ENCODE data around the gene LIMK2.
"Not testable (repeated sequence)": the region's sequence is repeated elsewhere in the genome, so short reads cannot be mapped to it uniquely, and the experiment has no call there.

The LIMK2 gene

GRCh38 chr22:31300896-31301295, 88.8 kb downstream of the LIMK2 start:
- Histone ChIP-seq H3K27ac (ENCODE audit: low read depth, low read length) (no peak overlapping the region), H3K27me3 (ENCODE audit: control insufficient read depth in 5 of 5, insufficient read depth in 4 of 5, low read length in 5 of 5) (no peaks in the 10 kb centered on the region), H3K36me3 (ENCODE audit: control insufficient read depth in 5 of 5, insufficient read depth in 5 of 5, low read length in 5 of 5) (no peaks in the 10 kb centered on the region), H3K4me1 (ENCODE audit: control insufficient read depth in 5 of 5, insufficient read depth in 5 of 5, low read length in 5 of 5) (peaks cover 5 to 37% (median 27%) of the 10 kb centered on the region in 5 donors), H3K9me3 (ENCODE audit: control insufficient read depth in 5 of 5, low read length in 5 of 5) (no peaks in the 10 kb centered on the region), H3K9ac (ENCODE audit: low read length in 5 of 5) (peak overlapping the region in 1 of 5 donors; percentile 19), H3K4me3 (ENCODE audit: low read depth in 1 of 5, low read length in 5 of 5) (no peak overlapping the region)

- peaks cover 2 to 25% (median 16%) of the 10 kb centered on the region in 5 donors for H3K4me1 ChIP-seq (ENCODE audit: control insufficient read depth in 5 of 5, insufficient read depth in 5 of 5, low read length in 5 of 5)
- H3K9me3 ChIP-seq (ENCODE audit: control insufficient read depth in 5 of 5, low read length in 5 of 5), result no peaks in the 10 kb centered on the region
- no peak overlapping the region for H3K27ac ChIP-seq (ENCODE audit: low read depth, low read length)
- H3K27me3 ChIP-seq (ENCODE audit: control insufficient read depth in 5 of 5, insufficient read depth in 4 of 5, low read length in 5 of 5), result no peaks in the 10 kb centered on the region
- no peaks in the 10 kb centered on the region for H3K36me3 ChIP-seq (ENCODE audit: control insufficient read depth in 5 of 5, insufficient read depth in 5 of 5, low read length in 5 of 5)
- no peak overlapping the region for H3K4me3 ChIP-seq (ENCODE audit: low read depth in 1 of 5, low read length in 5 of 5)
- no peak overlapping the region for H3K9ac ChIP-seq (ENCODE audit: low read length in 5 of 5)
These were observed 89.9 kb downstream of the LIMK2 start for GRCh38 chr22:31302006-31302405.

GRCh38 chr22:31302537-31302936, 90.4 kb downstream of the LIMK2 start:
- H3K27ac ChIP-seq (ENCODE audit: low read depth, low read length), result no peak overlapping the region
- H3K36me3 ChIP-seq (ENCODE audit: control insufficient read depth in 5 of 5, insufficient read depth in 5 of 5, low read length in 5 of 5), result no peaks in the 10 kb centered on the region
- H3K4me1 ChIP-seq (ENCODE audit: control insufficient read depth in 5 of 5, insufficient read depth in 5 of 5, low read length in 5 of 5), result peaks cover 0 to 22% (median 12%) of the 10 kb centered on the region in 5 donors
- no peak overlapping the region for H3K9ac ChIP-seq (ENCODE audit: low read length in 5 of 5)
- H3K27me3 ChIP-seq (ENCODE audit: control insufficient read depth in 5 of 5, insufficient read depth in 4 of 5, low read length in 5 of 5), result no peaks in the 10 kb centered on the region
- no peak overlapping the region for H3K4me3 ChIP-seq (ENCODE audit: low read depth in 1 of 5, low read length in 5 of 5)
- H3K9me3 ChIP-seq (ENCODE audit: control insufficient read depth in 5 of 5, low read length in 5 of 5), result no peaks in the 10 kb centered on the region

- Histone ChIP-seq H3K27me3 (ENCODE audit: control insufficient read depth in 5 of 5, insufficient read depth in 4 of 5, low read length in 5 of 5) (no peaks in the 10 kb centered on the region), H3K27ac (ENCODE audit: low read depth, low read length) (no peak overlapping the region), H3K4me3 (ENCODE audit: low read depth in 1 of 5, low read length in 5 of 5) (no peak overlapping the region), H3K9ac (ENCODE audit: low read length in 5 of 5) (no peak overlapping the region), H3K9me3 (ENCODE audit: control insufficient read depth in 5 of 5, low read length in 5 of 5) (no peaks in the 10 kb centered on the region), H3K4me1 (ENCODE audit: control insufficient read depth in 5 of 5, insufficient read depth in 5 of 5, low read length in 5 of 5) (peaks cover 0 to 23% (median 12%) of the 10 kb centered on the region in 5 donors), H3K36me3 (ENCODE audit: control insufficient read depth in 5 of 5, insufficient read depth in 5 of 5, low read length in 5 of 5) (no peaks in the 10 kb centered on the region)
These were observed 93.1 kb downstream of the LIMK2 start for GRCh38 chr22:31305194-31305593.

GRCh38 chr22:31308181-31308580, 96.1 kb downstream of the LIMK2 start:
- Histone ChIP-seq H3K27me3 (ENCODE audit: control insufficient read depth in 5 of 5, insufficient read depth in 4 of 5, low read length in 5 of 5) (no peaks in the 10 kb centered on the region), H3K9me3 (ENCODE audit: control insufficient read depth in 5 of 5, low read length in 5 of 5) (no peaks in the 10 kb centered on the region), H3K4me3 (ENCODE audit: low read depth in 1 of 5, low read length in 5 of 5) (no peak overlapping the region), H3K9ac (ENCODE audit: low read length in 5 of 5) (no peak overlapping the region), H3K4me1 (ENCODE audit: control insufficient read depth in 5 of 5, insufficient read depth in 5 of 5, low read length in 5 of 5) (peaks cover 0 to 4% (median under 1%) of the 10 kb centered on the region in 5 donors), H3K27ac (ENCODE audit: low read depth, low read length) (no peak overlapping the region), H3K36me3 (ENCODE audit: control insufficient read depth in 5 of 5, insufficient read depth in 5 of 5, low read length in 5 of 5) (no peaks in the 10 kb centered on the region)

GRCh38 chr22:31313366-31314147, 101.5 kb downstream of the LIMK2 start:
- H3K4me1 ChIP-seq (ENCODE audit: control insufficient read depth in 5 of 5, insufficient read depth in 5 of 5, low read length in 5 of 5), result peaks cover 3 to 10% (median 6%) of the 10 kb centered on the region in 5 donors
- peak overlapping the region; percentile 28 for H3K27ac ChIP-seq (ENCODE audit: low read depth, low read length)
- H3K36me3 ChIP-seq (ENCODE audit: control insufficient read depth in 5 of 5, insufficient read depth in 5 of 5, low read length in 5 of 5), result no peaks in the 10 kb centered on the region
- H3K9ac ChIP-seq (ENCODE audit: low read length in 5 of 5), result no peak overlapping the region
- peaks cover 0 to 7% (median 4%) of the 10 kb centered on the region in 5 donors for H3K9me3 ChIP-seq (ENCODE audit: control insufficient read depth in 5 of 5, low read length in 5 of 5)
- no peak overlapping the region for H3K4me3 ChIP-seq (ENCODE audit: low read depth in 1 of 5, low read length in 5 of 5)
- no peaks in the 10 kb centered on the region for H3K27me3 ChIP-seq (ENCODE audit: control insufficient read depth in 5 of 5, insufficient read depth in 4 of 5, low read length in 5 of 5)

- not testable (repeated sequence) for H3K27me3 ChIP-seq (ENCODE audit: control insufficient read depth in 5 of 5, insufficient read depth in 4 of 5, low read length in 5 of 5); H3K4me1 ChIP-seq (ENCODE audit: control insufficient read depth in 5 of 5, insufficient read depth in 5 of 5, low read length in 5 of 5); H3K36me3 ChIP-seq (ENCODE audit: control insufficient read depth in 5 of 5, insufficient read depth in 5 of 5, low read length in 5 of 5); H3K4me3 ChIP-seq (ENCODE audit: low read depth in 1 of 5, low read length in 5 of 5); H3K27ac ChIP-seq (ENCODE audit: low read depth, low read length); H3K9me3 ChIP-seq (ENCODE audit: control insufficient read depth in 5 of 5, low read length in 5 of 5); H3K9ac ChIP-seq (ENCODE audit: low read length in 5 of 5)
These were observed 102.1 kb downstream of the LIMK2 start for GRCh38 chr22:31314220-31314619.

- H3K36me3 ChIP-seq (ENCODE audit: control insufficient read depth in 5 of 5, insufficient read depth in 5 of 5, low read length in 5 of 5), result peaks cover 0 to 36% (median 18%) of the 10 kb centered on the region in 5 donors
- H3K9me3 ChIP-seq (ENCODE audit: control insufficient read depth in 5 of 5, low read length in 5 of 5), result no peaks in the 10 kb centered on the region
- no peak overlapping the region for H3K27ac ChIP-seq (ENCODE audit: low read depth, low read length)
- H3K4me1 ChIP-seq (ENCODE audit: control insufficient read depth in 5 of 5, insufficient read depth in 5 of 5, low read length in 5 of 5), result no peaks in the 10 kb centered on the region
- H3K27me3 ChIP-seq (ENCODE audit: control insufficient read depth in 5 of 5, insufficient read depth in 4 of 5, low read length in 5 of 5), result no peaks in the 10 kb centered on the region
- H3K4me3 ChIP-seq (ENCODE audit: low read depth in 1 of 5, low read length in 5 of 5), result no peak overlapping the region
- no peak overlapping the region for H3K9ac ChIP-seq (ENCODE audit: low read length in 5 of 5)
These were observed 109.3 kb downstream of the LIMK2 start for GRCh38 chr22:31321421-31321820.

- H3K9me3 ChIP-seq (ENCODE audit: control insufficient read depth in 5 of 5, low read length in 5 of 5), result no peaks in the 10 kb centered on the region
- peaks cover 0 to 5% (median 0%) of the 10 kb centered on the region in 5 donors for H3K4me1 ChIP-seq (ENCODE audit: control insufficient read depth in 5 of 5, insufficient read depth in 5 of 5, low read length in 5 of 5)
- no peaks in the 10 kb centered on the region for H3K27me3 ChIP-seq (ENCODE audit: control insufficient read depth in 5 of 5, insufficient read depth in 4 of 5, low read length in 5 of 5)
- H3K27ac ChIP-seq (ENCODE audit: low read depth, low read length), result no peak overlapping the region
- H3K4me3 ChIP-seq (ENCODE audit: low read depth in 1 of 5, low read length in 5 of 5), result no peak overlapping the region
- peaks cover 0 to 60% (median 43%) of the 10 kb centered on the region in 5 donors for H3K36me3 ChIP-seq (ENCODE audit: control insufficient read depth in 5 of 5, insufficient read depth in 5 of 5, low read length in 5 of 5)
- H3K9ac ChIP-seq (ENCODE audit: low read length in 5 of 5), result no peak overlapping the region
These were observed 111.8 kb downstream of the LIMK2 start for GRCh38 chr22:31323578-31324550.

- Histone ChIP-seq H3K36me3 (ENCODE audit: control insufficient read depth in 5 of 5, insufficient read depth in 5 of 5, low read length in 5 of 5) (peaks cover 0 to 85% (median 62%) of the 10 kb centered on the region in 5 donors), H3K4me1 (ENCODE audit: control insufficient read depth in 5 of 5, insufficient read depth in 5 of 5, low read length in 5 of 5) (peaks cover 0 to 5% (median 0%) of the 10 kb centered on the region in 5 donors), H3K9me3 (ENCODE audit: control insufficient read depth in 5 of 5, low read length in 5 of 5) (no peaks in the 10 kb centered on the region)
These were observed 114.8 kb downstream of the LIMK2 start for GRCh38 chr22:31326877-31327276.

More at GRCh38 chr22:31326877-31327276, 114.8 kb downstream of the LIMK2 start:
- H3K27ac ChIP-seq (ENCODE audit: low read depth, low read length), result no peak overlapping the region
- H3K9ac ChIP-seq (ENCODE audit: low read length in 5 of 5), result no peak overlapping the region
- no peaks in the 10 kb centered on the region for H3K27me3 ChIP-seq (ENCODE audit: control insufficient read depth in 5 of 5, insufficient read depth in 4 of 5, low read length in 5 of 5)
- no peak overlapping the region for H3K4me3 ChIP-seq (ENCODE audit: low read depth in 1 of 5, low read length in 5 of 5)

Data from subcutaneous abdominal adipose tissue (tissue), 5 donors.